NCI-H1105 (cell line): ENCODE data around the gene PDE4A.
A peak's percentile ranks its signal among the peaks of the same experiment; 100 is the strongest.
"Not testable (repeated sequence)": the region's sequence is repeated elsewhere in the genome, so short reads cannot be mapped to it uniquely, and the experiment has no call there.

ENCODE experiments used
- DNase-seq: peaks from one replicate; lab custom pipeline; 2025; lab: John Stamatoyannopoulos, UW

Gene PDE4A

DNA sequence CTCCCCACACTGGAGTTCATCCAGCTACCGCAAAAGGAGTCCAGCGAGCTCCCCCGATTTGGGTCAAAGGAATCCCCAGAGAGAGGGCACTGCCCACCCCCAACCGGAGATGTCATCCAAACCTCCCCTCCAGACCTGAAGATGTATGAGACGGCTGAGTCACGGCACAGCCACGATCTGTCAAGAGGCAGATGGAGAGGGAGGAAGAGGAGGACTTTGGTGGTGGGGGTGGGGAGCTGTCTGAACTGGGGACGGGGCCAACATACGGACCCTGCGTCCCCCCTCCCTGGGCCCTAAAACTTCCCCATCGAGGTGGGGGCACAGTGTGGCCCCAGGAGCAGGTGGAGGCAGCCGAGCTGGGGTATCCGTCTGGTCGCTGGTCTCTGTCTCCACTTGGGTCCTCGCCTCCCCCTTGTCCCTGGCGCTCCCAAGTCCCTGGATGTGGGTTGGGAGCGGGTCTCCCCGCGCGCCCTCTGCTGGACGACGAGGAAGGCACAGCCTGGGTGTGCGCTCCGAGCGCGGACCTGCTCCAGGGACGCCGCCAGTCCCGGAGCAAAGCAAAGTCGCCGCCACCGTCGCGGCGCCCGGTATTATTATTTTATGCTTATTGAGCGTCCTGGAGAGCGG is 3.8 kb downstream of the PDE4A start:
- DNase-seq = peak; percentile 54

GRCh38 chr19:10427169-10427568 is 6.8 kb downstream of the PDE4A start:
- DNase-seq = no peak

DNA sequence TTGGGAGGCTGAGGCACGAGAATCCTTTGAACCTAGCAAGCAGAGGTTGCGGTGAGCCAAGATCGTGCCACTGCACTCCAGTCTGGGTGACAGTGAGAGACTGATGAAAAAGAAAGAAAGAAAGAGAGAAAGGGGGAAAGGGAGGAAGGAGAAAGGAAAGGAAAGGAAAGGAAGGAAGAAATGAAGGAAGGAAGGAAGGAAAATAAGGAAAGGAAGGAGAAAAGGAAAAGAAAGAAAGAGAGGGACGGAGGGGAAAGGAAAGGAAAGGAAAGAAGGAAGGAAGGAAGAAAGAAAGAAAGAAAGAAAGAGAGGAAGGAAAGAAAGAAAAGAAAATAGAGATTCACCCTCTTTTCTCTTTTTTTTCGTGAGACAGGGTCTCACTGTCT is 8.7 kb downstream of the PDE4A start:
- DNase-seq = no peak

DNA sequence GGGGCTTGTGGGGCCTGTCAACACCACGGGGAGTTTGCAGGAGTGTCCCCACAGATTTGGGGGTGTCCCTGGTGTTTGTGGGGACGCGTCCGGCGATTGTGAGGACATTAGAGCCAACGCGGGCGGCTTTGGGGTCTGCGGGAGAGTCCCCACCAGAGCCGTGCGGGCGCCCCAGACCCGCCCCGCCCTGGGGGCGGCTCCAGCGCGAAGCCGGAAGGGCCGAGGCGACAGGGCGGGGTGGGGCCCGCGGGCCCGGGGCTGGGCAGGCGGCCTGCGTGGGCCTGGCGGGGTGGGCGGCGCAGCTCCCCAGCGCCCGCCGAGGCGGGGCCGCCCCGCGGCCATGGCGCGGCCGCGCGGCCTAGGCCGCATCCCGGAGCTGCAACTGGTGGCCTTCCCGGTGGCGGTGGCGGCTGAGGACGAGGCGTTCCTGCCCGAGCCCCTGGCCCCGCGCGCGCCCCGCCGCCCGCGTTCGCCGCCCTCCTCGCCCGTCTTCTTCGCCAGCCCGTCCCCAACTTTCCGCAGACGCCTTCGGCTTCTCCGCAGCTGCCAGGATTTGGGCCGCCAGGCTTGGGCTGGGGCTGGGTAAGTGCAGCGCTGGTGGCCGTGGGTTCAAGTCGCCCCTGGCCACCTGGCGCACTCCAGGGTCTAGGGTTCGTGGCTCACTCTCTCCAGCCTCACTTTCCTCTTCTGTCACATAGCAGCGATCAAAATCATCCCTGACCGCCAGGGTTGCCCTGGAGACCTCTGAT is 10.3 kb downstream of the PDE4A start:
- no peak for DNase-seq

DNA sequence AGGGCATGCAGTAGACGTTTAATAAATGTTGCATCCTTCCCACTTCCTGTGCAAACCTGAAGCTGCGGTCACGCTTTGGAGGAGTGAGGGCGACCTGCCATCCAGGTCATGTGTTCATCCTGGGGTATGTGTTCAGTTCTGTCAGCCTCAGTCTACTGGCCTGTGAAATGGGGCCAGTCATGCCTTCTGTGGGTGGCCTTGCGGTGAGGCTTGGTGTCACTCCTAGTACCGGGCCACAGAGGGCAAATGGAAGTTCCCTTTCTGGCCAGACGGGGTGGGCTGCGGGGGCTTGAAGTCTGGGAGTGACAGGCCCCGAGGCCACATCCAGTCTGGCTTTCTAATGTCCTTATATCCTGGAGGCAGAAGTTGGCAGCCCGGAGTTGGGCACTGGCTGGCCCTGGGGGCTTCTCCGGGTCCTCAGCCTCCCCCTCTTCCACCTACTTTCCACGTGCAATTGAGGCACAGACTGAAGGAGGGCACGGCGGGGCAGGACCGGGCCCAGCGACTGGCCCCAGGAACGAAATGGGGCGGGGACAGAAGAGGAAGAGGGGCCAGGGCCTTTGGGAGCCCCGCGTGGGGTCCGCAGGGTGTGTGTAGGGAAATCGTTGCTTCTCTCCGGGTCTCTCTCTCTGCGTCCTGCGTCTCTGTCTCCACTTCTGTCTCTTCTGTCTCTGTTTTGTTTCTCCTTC is 11.1 kb downstream of the PDE4A start:
- DNase-seq = no peak

DNA sequence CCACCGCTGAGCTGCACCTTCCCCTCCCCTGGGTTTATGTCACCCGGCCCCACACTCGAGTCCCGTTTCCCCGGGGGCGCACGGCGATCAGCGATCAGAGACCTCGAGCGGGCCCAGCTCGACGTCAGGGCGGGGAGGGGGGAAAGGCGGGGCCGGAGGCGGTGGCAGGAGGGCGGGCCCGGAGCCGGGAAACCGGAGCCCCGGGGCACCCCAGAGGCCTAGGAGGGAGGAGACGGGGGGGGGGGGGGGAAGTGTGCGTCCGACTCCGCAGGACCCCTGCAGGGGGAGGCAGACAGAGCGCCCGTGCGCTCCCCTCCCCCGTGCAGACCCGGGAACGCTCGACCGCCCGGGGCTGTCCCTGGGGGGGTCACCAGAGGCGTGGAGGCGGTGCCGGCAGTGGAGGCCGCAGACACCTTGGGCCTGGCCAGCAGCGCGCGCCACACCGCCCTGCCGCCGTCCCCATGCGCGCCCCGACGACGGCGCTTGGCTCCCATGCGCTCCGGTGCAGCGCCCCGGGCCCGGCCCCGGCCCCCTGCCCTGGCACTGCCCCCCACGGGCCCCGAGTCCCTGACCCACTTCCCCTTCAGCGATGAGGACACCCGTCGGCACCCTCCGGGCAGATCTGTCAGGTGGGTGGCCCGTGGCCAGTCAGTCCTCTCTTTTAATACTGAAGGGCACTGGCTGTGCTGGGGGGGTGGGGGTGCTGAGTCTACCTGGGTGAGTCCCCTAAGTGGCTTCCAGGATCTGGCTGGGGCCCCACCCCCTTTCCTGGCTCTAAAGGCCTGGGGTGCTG is 11.8 kb downstream of the PDE4A start:
- DNase-seq = no peak

DNA sequence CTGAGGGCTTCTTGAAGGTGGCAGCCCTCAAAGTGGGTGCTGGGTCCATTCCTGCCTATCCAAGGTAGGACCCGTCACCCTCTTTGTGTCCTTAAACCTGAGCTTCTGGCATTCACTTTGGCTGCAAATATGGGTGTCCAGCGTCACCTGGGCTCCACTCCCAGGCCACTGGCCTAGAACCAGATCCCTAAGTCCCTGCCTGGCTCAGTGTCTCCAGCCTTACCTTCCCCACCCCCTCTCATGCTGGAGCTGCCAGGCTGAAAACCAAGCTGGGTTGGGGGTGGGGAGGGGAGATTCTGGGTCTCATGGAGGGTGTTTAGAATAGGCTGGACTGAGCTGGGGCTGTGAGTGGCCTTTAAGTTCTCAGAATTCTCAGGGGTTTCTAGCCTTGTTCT is 12.4 kb downstream of the PDE4A start:
- no peak for DNase-seq

- DNase-seq = no peak
Observed at GRCh38 chr19:10433131-10433536, 12.8 kb downstream of the PDE4A start.

DNA sequence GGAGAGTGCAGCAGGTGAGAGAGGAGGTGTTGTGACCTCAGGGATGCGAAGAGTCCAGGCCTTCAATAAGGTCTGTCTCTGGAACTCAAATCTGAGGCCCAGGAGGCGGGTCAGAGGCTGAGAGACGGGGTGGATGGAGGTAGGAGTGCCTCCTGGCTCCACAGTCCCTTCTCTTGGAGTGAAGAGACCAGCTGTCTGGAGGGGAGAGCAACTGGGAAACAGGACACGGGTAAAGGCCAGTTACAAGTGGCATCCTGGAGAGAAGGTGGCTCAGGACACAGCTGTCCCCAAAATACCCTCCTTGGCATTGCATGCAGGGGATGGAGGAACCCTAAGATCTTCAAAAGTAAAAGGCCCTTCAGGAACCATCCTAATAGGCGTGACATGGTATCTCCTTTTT is 19.2 kb downstream of the PDE4A start:
- DNase-seq = no peak

- no peak for DNase-seq
Observed at GRCh38 chr19:10442698-10443097, 22.4 kb downstream of the PDE4A start.

GRCh38 chr19:10449037-10449436 is 28.7 kb downstream of the PDE4A start:
- DNase-seq = no peak

GRCh38 chr19:10450191-10450852 is 30.0 kb downstream of the PDE4A start:
- DNase-seq = no peak

- no peak for DNase-seq
Observed at GRCh38 chr19:10450853-10451609, 30.7 kb downstream of the PDE4A start.

DNA sequence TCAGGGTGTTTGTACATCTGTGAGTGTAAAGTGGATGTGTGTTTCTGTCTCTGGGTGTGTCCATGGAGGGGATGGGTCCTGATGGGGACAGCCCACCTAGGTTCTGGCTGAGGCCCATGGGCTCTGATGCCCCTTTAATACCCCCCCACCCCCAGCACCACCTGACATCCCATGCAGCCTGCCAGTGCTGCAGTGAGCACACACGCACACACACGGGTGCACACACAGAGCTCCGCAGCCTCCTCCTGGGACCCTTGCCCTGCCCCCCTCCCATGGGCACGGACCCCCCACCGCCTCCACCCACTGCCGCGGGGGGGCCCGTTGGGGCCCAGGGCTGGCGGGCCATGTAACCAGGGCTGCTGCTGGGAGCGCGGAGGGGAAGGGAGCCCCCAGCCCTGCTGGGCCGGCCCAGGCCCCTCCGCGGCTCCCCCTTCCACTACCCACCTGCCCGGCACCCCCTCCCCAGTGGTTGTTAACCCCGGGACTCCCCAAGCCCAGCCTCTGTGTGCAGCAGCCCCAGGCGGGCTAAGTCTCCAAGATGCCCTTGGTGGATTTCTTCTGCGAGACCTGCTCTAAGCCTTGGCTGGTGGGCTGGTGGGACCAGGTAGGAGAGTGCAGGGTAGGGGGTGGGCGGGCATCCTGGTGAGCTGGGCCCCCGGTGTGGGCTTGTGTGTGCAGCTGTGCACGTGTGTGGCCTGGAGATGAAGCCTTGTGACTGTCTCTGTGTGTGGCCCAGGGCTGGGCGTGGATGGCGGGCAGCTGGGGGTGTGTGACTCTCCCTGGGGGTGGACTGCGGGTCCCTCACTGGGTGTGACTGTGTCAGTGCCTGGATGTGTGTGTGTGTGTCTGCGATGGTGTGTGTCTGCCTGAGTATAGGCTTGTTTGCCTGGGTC is 32.6 kb downstream of the PDE4A start:
- no peak for DNase-seq

GRCh38 chr19:10453852-10454251 is 33.5 kb downstream of the PDE4A start:
- DNase-seq = no peak

GRCh38 chr19:10454267-10454666 is 33.9 kb downstream of the PDE4A start:
- DNase-seq = peak; percentile 40

- DNase-seq = not testable (repeated sequence)
Observed at GRCh38 chr19:10458733-10459132, 38.4 kb downstream of the PDE4A start.

GRCh38 chr19:10460714-10461046 is 40.3 kb downstream of the PDE4A start:
- DNase-seq = no peak

DNA sequence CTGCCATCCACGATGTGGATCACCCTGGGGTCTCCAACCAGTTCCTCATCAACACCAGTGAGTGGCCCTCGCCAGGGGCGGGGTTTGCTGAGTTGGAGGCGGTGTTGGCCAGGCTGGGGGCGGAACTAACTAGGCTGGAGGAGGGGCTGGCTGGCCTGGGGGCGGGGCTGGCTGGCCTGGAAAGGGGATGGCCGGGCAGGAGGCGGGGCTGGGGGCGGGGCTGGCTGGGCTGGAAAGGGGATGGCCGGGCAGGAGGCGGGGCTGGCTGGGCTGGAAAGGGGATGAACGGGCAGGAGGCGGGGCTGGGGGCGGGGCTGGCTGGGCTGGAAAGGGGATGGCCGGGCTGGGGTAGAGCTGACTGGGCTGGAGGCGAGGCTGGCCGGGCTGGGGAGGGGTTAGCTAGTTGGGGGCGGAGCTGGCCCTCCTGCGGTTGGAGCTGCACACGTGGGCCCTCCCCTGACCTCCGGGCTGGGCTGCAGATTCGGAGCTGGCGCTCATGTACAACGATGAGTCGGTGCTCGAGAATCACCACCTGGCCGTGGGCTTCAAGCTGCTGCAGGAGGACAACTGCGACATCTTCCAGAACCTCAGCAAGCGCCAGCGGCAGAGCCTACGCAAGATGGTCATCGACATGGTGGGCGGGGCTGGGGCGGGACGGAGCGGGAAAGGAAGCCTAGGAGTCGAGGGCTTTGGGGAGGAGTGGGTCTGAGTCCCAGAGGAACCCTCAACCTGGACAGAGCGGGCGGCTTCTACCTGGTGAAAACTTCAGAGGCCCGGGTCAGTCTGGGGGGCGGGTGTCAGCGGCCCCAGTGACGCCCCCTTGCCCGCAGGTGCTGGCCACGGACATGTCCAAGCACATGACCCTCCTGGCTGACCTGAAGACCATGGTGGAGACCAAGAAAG is 41.0 kb downstream of the PDE4A start:
- peak; percentile 66 for DNase-seq
